Suprapubic skin (tissue), 4 donors: ENCODE results near the gene UNC13D. TPM values are rescaled to one million over a fixed set of nuclear protein-coding genes. Genes with fewer than 3 reads are reported as not detected.
"Not testable (repeated sequence)": the region's sequence is repeated elsewhere in the genome, so short reads cannot be mapped to it uniquely, and the experiment has no call there.

Source experiments
- DNase-seq, 2 donors: peaks; one replicate each; pipeline ENCODE4 v3.0.0-alpha.2; 2019; ENCODE audit warnings: low spot score in 2 of 2
- H3K27ac ChIP-seq: fragments of 200-600 bp; sonication (generic); one replicate; pipeline ENCODE4 v1.5.1; 2019
- H3K27me3 ChIP-seq: fragments of 200-600 bp; sonication (generic); one replicate; pipeline ENCODE4 v1.5.1; 2019
- H3K36me3 ChIP-seq: fragments of 200-600 bp; sonication (generic); one replicate; pipeline ENCODE4 v1.5.1; 2019
- H3K4me1 ChIP-seq: fragments of 200-600 bp; sonication (generic); one replicate; pipeline ENCODE4 v1.5.1; 2019
- H3K4me3 ChIP-seq: fragments of 200-600 bp; sonication (generic); one replicate; pipeline ENCODE4 v1.5.1; 2019; ENCODE audit warnings: mild to moderate bottlenecking
- H3K9me3 ChIP-seq: fragments of 200-600 bp; sonication (generic); one replicate; pipeline ENCODE4 v1.5.1; 2019
- CTCF ChIP-seq, 2 donors: fragments of 200-600 bp in 1 of 2; fragments of 450-650 bp in 1 of 2; sonication (generic) in 1 of 2; IDR thresholded peaks; one replicate each; pipeline ENCODE4 v1.5.1; 2016 to 2019; ENCODE audit warnings: antibody characterized with exemption in 2 of 2, mild to moderate bottlenecking in 1 of 2, moderate library complexity in 1 of 2
- EP300 ChIP-seq: sonication (generic); formaldehyde crosslinking; IDR thresholded peaks from one replicate; pipeline ENCODE4 v1.6.1; 2017; ENCODE audit warnings: antibody characterized with exemption
- POLR2A ChIP-seq, 2 donors: fragments of 450-650 bp; IDR thresholded peaks; one replicate each; pipeline ENCODE4 v1.6.1; 2017; ENCODE audit warnings: antibody characterized with exemption in 2 of 2, mild to moderate bottlenecking in 2 of 2, moderate library complexity in 2 of 2
- POLR2AphosphoS5 ChIP-seq, 3 donors: sonication (generic); formaldehyde crosslinking; IDR thresholded peaks; one replicate each; pipeline ENCODE4 v1.6.1; 2017; ENCODE audit warnings: antibody characterized with exemption in 3 of 3
- WGBS: methylation state at CpG from one replicate; pipeline ENCODE4 v1.1.5; 2018; 5-methylcytosine and 5-hydroxymethylcytosine counted together
- total RNA-seq, 4 donors: library from RNA; depleted of rRNA; stranded (reverse); fragments of >200 nt; gene quantifications; one replicate each; pipeline ENCODE4 v1.1.0, GENCODE V29; 2016

Gene UNC13D
- total RNA-seq, 4 donors from 2014 or later: 5.2 to 21.0 (median 7.2) TPM

- peak overlapping the region; percentile 93 for H3K27ac ChIP-seq
- 0% methylated on average over 19 of the region's 19 CpGs for WGBS
- peaks cover 42% of the 10 kb centered on the region for H3K4me1 ChIP-seq
- H3K27me3 ChIP-seq: no peaks in the 10 kb centered on the region
- no peak for DNase-seq
- peak overlapping the region; percentile 61 for H3K4me3 ChIP-seq
- TF ChIP-seq EP300 (no peak), CTCF (IDR thresholded peaks at IDR 0.05) (peak; percentile 20 to 23), POLR2A (IDR thresholded peaks at IDR 0.05) (no peak), POLR2AphosphoS5 (IDR thresholded peaks at IDR 0.05) (peak in 1 of 3 donors; percentile 65)
- H3K9me3 ChIP-seq: no peaks in the 10 kb centered on the region
- peaks cover 23% of the 10 kb centered on the region for H3K36me3 ChIP-seq
These were observed 10.7 kb upstream of the UNC13D start for GRCh38 chr17:75854881-75855309.

- TF ChIP-seq POLR2A (IDR thresholded peaks at IDR 0.05): peak in 1 of 2 donors; percentile 5
- TF ChIP-seq CTCF (IDR thresholded peaks at IDR 0.05): no peak
- peak overlapping the region; percentile 61 for H3K4me3 ChIP-seq
- H3K27me3 ChIP-seq: no peaks in the 10 kb centered on the region
- peak overlapping the region; percentile 93 for H3K27ac ChIP-seq
- peaks cover 47% of the 10 kb centered on the region for H3K4me1 ChIP-seq
- H3K36me3 ChIP-seq: peaks cover 30% of the 10 kb centered on the region
- WGBS: 19% methylated on average over 7 of the region's 7 CpGs
- peak in 1 of 2 donors; percentile 73 for DNase-seq
- no peaks in the 10 kb centered on the region for H3K9me3 ChIP-seq
These were observed 10.0 kb upstream of the UNC13D start for GRCh38 chr17:75854101-75854748.

GRCh38 chr17:75853433-75853832 is 9.2 kb upstream of the UNC13D start:
- Histone ChIP-seq H3K27me3 (no peaks in the 10 kb centered on the region), H3K4me1 (peaks cover 54% of the 10 kb centered on the region), H3K36me3 (peaks cover 34% of the 10 kb centered on the region), H3K9me3 (no peaks in the 10 kb centered on the region), H3K4me3 (peak overlapping the region; percentile 61), H3K27ac (peak overlapping the region; percentile 93)
- no peak for TF ChIP-seq POLR2AphosphoS5 (IDR thresholded peaks at IDR 0.05)
- TF ChIP-seq POLR2A (IDR thresholded peaks at IDR 0.05): no peak
- no peak for TF ChIP-seq EP300
- TF ChIP-seq CTCF (IDR thresholded peaks at IDR 0.05): no peak
- no peak for DNase-seq
- WGBS: 66% methylated on average over 7 of the region's 7 CpGs

GRCh38 chr17:75851693-75851991 is 7.4 kb upstream of the UNC13D start:
- not testable (repeated sequence) for H3K27ac ChIP-seq, H3K4me3 ChIP-seq, DNase-seq, H3K27me3 ChIP-seq, H3K9me3 ChIP-seq
- Histone ChIP-seq H3K4me1 (peaks cover 65% of the 10 kb centered on the region), H3K36me3 (peaks cover 52% of the 10 kb centered on the region)
- WGBS: 91% methylated on average over 15 of the region's 15 CpGs

GRCh38 chr17:75850928-75851692 is 6.9 kb upstream of the UNC13D start:
- Histone ChIP-seq H3K36me3 (peaks cover 57% of the 10 kb centered on the region), H3K27ac (peak overlapping the region; percentile 21)
- DNase-seq: no peak

More at GRCh38 chr17:75850928-75851692, 6.9 kb upstream of the UNC13D start:
- Histone ChIP-seq H3K4me3 (no peak overlapping the region), H3K4me1 (peaks cover 65% of the 10 kb centered on the region), H3K27me3 (no peaks in the 10 kb centered on the region), H3K9me3 (no peaks in the 10 kb centered on the region)
- TF ChIP-seq POLR2AphosphoS5 (IDR thresholded peaks at IDR 0.05) (no peak), CTCF (IDR thresholded peaks at IDR 0.05) (no peak), EP300 (no peak), POLR2A (IDR thresholded peaks at IDR 0.05) (no peak)
- 86% methylated on average over 12 of the region's 12 CpGs for WGBS
